ENCODE results near the gene FOSL1. TPM values are rescaled to one million over a fixed set of nuclear protein-coding genes. Genes with fewer than 3 reads are reported as not detected.

Gene FOSL1
- total RNA-seq, 1 donor from 2014 or later = 0.47 TPM

DNA sequence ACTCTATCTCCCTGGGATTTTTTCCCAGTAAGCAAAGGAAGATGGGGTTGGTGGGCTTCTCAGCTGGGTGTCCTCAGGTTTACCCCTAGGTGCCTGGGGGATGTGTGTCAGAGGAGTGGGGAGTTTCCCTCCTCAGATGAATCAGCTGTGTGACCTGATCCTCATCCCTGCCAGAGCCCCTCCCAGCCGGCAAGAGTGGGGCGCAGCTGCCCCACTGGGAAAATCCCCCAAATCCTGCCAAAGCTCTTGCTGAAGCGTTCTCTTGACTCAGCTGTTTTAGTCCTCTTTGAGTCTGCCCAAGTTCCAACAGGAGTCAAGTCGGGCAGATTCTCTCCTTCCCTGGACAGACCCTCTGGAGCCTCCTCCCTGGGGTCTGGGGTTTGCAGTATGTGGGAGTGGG, 12.7 kb upstream of the FOSL1 start:
- Histone ChIP-seq H3K27ac (replicated peaks) (no peak overlapping the region), H3K4me1 (peaks cover 48% of the 10 kb centered on the region), H3K27me3 (ENCODE audit: low read depth) (peaks cover 15% of the 10 kb centered on the region), H3K36me3 (peaks cover 8% of the 10 kb centered on the region), H3K9me3 (replicated peaks) (no peaks in the 10 kb centered on the region), H3K4me3 (no peak overlapping the region)
- intact Hi-C loops (cut with micrococcal nuclease) = no loop called here
- no peak for TF ChIP-seq CTCF (IDR thresholded peaks at IDR 0.05; ENCODE audit: borderline replicate concordance)
- DNase-seq = no peak

DNA sequence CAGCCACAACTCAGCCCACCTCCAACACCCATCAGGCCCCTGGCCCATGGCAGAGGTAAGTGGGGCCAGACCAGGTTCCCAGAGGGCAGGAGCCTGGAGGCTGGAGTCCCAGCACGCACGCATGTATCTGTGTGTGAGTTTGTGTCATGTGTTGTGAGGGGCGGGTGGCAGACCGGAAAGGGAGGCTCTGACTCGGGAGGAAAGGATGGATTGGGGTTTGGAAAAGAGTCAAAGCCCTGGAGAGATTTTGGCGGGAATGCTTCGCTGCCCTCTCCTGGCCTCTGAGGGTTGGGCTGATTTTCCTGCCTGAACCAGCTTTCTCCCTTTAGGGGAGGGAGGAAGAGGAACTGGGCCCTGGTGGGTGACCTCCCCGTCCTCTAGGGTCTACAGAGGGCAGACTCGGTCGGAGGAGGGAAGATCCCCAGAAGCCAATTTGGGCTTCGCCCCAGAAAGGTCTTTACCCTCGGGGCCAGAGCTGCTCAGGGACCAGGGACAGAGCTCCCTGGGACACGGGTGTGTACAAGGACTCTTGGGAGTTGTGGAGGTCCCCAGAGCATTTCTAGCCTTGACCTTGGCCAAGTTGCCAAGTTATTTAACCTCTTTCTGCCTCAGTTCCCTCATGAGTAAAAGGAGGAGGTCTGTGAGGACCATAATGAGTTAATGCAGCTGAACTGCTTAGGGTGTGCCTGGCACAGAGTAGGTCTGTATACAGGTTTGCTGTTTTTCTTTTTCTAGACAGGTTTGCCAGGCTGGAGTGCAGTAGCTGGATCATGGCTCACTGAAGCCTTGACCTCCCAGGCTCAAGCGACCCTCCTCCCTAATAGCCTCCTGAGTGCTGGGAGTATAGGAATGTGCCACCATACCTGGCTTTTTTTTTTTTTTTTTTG, 11.7 kb upstream of the FOSL1 start:
- Histone ChIP-seq H3K27me3 (ENCODE audit: low read depth) (peaks cover 21% of the 10 kb centered on the region), H3K36me3 (no peaks in the 10 kb centered on the region), H3K9me3 (replicated peaks) (no peaks in the 10 kb centered on the region), H3K4me3 (no peak overlapping the region), H3K27ac (replicated peaks) (peak overlapping the region; percentile 47), H3K4me1 (peaks cover 39% of the 10 kb centered on the region)
- TF ChIP-seq CTCF (IDR thresholded peaks at IDR 0.05; ENCODE audit: borderline replicate concordance) = peak; percentile 46
- DNase-seq = peak; percentile 48
- intact Hi-C loops (cut with micrococcal nuclease) = no loop called here

- Histone ChIP-seq H3K4me3 (no peak overlapping the region), H3K36me3 (no peaks in the 10 kb centered on the region), H3K9me3 (replicated peaks) (no peaks in the 10 kb centered on the region), H3K27me3 (ENCODE audit: low read depth) (peaks cover 21% of the 10 kb centered on the region), H3K4me1 (peaks cover 15% of the 10 kb centered on the region), H3K27ac (replicated peaks) (no peak overlapping the region)
- TF ChIP-seq CTCF (IDR thresholded peaks at IDR 0.05; ENCODE audit: borderline replicate concordance) = no peak
- no peak for DNase-seq
- intact Hi-C loops (cut with micrococcal nuclease) = no loop called here
Measured at GRCh38 chr11:65907878-65908277, 7.7 kb upstream of the FOSL1 start.

DNA sequence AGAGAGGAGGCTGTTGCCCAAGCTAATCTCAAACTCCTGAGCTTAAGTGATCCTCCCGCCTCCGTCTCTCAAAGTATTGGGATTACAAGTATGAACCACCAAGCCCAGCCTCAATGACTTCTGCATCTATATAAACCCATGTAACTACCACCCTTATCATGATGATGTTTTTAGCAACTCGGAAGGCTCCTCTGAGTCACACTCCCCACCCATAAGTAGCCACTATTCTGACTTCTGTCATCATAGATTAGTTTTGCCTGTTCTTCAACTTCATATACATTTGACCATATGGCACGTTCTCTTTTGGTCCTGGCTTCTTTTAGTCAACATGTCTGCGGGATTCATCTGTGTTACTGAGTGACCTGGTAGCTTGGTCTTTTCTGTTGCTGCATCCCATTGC, 6.4 kb upstream of the FOSL1 start:
- H3K9me3 ChIP-seq (replicated peaks) = no peaks in the 10 kb centered on the region
- H3K4me3 ChIP-seq = no peak overlapping the region
- DNase-seq = no peak
- no peak for TF ChIP-seq CTCF (IDR thresholded peaks at IDR 0.05; ENCODE audit: borderline replicate concordance)
- no peak overlapping the region for H3K27ac ChIP-seq (replicated peaks)
- H3K36me3 ChIP-seq = no peaks in the 10 kb centered on the region
- H3K27me3 ChIP-seq (ENCODE audit: low read depth) = peaks cover 21% of the 10 kb centered on the region
- H3K4me1 ChIP-seq = peaks cover 6% of the 10 kb centered on the region
- intact Hi-C loops (cut with micrococcal nuclease) = no loop called here

- H3K9me3 ChIP-seq (replicated peaks) = no peaks in the 10 kb centered on the region
- DNase-seq = no peak
Measured at GRCh38 chr11:65903715-65904114, 3.5 kb upstream of the FOSL1 start.

More at GRCh38 chr11:65903715-65904114, 3.5 kb upstream of the FOSL1 start:
- intact Hi-C loops (cut with micrococcal nuclease) = no loop called here
- Histone ChIP-seq H3K4me1 (peaks cover 22% of the 10 kb centered on the region), H3K36me3 (no peaks in the 10 kb centered on the region), H3K27ac (replicated peaks) (no peak overlapping the region), H3K4me3 (no peak overlapping the region), H3K27me3 (ENCODE audit: low read depth) (peaks cover 28% of the 10 kb centered on the region)
- TF ChIP-seq CTCF (IDR thresholded peaks at IDR 0.05; ENCODE audit: borderline replicate concordance) = no peak
